Neural crest cell (in vitro differentiated cells): Measurements from ENCODE around the gene FOXE1. TPM values are rescaled to one million over a fixed set of nuclear protein-coding genes. Genes with fewer than 3 reads are reported as not detected.

Experiments used
- DNase-seq: peaks from one replicate; pipeline ENCODE4 v3.0.0; 2021; ENCODE audit warnings: low read depth, mixed read lengths, low spot score
- H3K27ac Mint-ChIP-seq: one replicate; pipeline ENCODE4 v1.8.0; 2021; ENCODE audit warnings: mild to moderate bottlenecking, mixed read lengths; ENCODE audit not compliant: unreplicated experiment
- H3K27me3 Mint-ChIP-seq: 2 replicates; pipeline ENCODE4 v1.8.0; 2021; ENCODE audit warnings: low read depth, mild to moderate bottlenecking, mixed read lengths
- H3K36me3 Mint-ChIP-seq: 2 replicates; pipeline ENCODE4 v1.8.0; 2021; ENCODE audit warnings: low read depth, mild to moderate bottlenecking, mixed read lengths
- H3K4me1 Mint-ChIP-seq: 2 replicates; pipeline ENCODE4 v1.8.0; 2021; ENCODE audit warnings: mixed read lengths
- H3K4me3 Mint-ChIP-seq: one replicate; pipeline ENCODE4 v1.8.0; 2021; ENCODE audit warnings: mild to moderate bottlenecking, mixed read lengths
- H3K9me3 Mint-ChIP-seq: 2 replicates; pipeline ENCODE4 v1.8.0; 2021; ENCODE audit warnings: mixed read lengths
- total RNA-seq: library from RNA; stranded (reverse); gene quantifications from 2 replicates; pipeline ENCODE4 v1.2.1, GENCODE V29; 2021
- TF ChIP-seq, protein P1 (sequence below): fragments of 200-600 bp; sonication (generic); conservative IDR thresholded peaks from 2 replicates; pipeline ENCODE4 v1.5.0; 2021; ENCODE audit warnings: antibody characterized with exemption, mild to moderate bottlenecking

FOXE1 gene
- total RNA-seq, 1 donor from 2014 or later, result not detected

DNA sequence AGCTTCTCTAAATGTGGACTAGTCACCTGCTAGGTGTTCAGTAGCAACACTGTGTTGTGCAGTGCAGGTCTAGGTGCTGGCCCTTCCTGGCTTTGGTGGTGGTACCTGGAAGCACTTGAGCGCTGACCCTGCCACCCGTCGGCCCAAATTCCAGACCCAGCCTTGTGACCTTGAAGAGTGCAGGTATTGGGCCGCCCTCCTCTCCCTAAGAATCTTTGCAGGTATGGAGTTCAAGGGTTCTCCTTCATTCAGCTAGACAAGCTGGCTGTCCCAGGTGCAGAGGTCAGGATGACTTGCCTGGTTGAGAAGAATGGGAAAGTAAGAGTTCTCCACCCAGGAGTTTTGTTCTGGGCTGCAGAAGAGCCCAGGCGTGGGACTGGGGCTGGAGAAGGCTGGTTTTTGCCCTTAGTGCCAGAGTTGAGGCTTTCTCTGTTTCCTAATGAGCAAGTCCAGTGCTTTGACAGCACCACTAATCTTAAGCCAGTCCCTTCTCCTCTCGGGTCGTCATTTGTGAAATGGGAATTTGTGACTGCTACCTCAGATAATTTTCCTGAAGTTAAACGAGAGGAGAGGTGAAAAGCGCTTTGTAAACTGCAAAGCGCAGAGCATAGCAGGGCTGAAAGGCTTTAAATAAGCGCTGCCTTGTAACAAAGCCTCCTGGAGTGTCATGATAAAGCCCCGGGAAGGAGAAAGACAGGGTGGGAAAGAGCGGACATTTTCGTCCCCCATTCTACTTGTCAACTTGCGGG is 4.0 kb downstream of the FOXE1 start:
- peak overlapping the region; percentile 49 for H3K4me3 Mint-ChIP-seq
- peaks cover 92% of the 10 kb centered on the region for H3K27me3 Mint-ChIP-seq
- TF ChIP-seq, protein P1, sequence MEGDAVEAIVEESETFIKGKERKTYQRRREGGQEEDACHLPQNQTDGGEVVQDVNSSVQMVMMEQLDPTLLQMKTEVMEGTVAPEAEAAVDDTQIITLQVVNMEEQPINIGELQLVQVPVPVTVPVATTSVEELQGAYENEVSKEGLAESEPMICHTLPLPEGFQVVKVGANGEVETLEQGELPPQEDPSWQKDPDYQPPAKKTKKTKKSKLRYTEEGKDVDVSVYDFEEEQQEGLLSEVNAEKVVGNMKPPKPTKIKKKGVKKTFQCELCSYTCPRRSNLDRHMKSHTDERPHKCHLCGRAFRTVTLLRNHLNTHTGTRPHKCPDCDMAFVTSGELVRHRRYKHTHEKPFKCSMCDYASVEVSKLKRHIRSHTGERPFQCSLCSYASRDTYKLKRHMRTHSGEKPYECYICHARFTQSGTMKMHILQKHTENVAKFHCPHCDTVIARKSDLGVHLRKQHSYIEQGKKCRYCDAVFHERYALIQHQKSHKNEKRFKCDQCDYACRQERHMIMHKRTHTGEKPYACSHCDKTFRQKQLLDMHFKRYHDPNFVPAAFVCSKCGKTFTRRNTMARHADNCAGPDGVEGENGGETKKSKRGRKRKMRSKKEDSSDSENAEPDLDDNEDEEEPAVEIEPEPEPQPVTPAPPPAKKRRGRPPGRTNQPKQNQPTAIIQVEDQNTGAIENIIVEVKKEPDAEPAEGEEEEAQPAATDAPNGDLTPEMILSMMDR, result no peak
- no peaks in the 10 kb centered on the region for H3K9me3 Mint-ChIP-seq
- no peak for DNase-seq
- H3K4me1 Mint-ChIP-seq, result peaks cover 8% of the 10 kb centered on the region
- no peak overlapping the region for H3K27ac Mint-ChIP-seq
- H3K36me3 Mint-ChIP-seq, result peaks cover 3% of the 10 kb centered on the region

GRCh38 chr9:97857606-97858392 is 4.8 kb downstream of the FOXE1 start:
- no peak for DNase-seq
- H3K4me3 Mint-ChIP-seq, result no peak overlapping the region
- TF ChIP-seq, protein P1, result no peak
- peaks cover 8% of the 10 kb centered on the region for H3K4me1 Mint-ChIP-seq
- H3K9me3 Mint-ChIP-seq, result no peaks in the 10 kb centered on the region
- H3K27ac Mint-ChIP-seq, result no peak overlapping the region
- H3K27me3 Mint-ChIP-seq, result peaks cover 92% of the 10 kb centered on the region
- peaks cover 3% of the 10 kb centered on the region for H3K36me3 Mint-ChIP-seq

GRCh38 chr9:97858393-97858713 is 5.3 kb downstream of the FOXE1 start:
- H3K4me1 Mint-ChIP-seq, result peaks cover 8% of the 10 kb centered on the region

GRCh38 chr9:97858826-97859225 is 5.8 kb downstream of the FOXE1 start:
- TF ChIP-seq, protein P1, result no peak
- peaks cover 8% of the 10 kb centered on the region for H3K4me1 Mint-ChIP-seq
- H3K9me3 Mint-ChIP-seq, result no peaks in the 10 kb centered on the region
- no peak overlapping the region for H3K27ac Mint-ChIP-seq
- no peak overlapping the region for H3K4me3 Mint-ChIP-seq
- peaks cover 96% of the 10 kb centered on the region for H3K27me3 Mint-ChIP-seq
- no peak for DNase-seq
- H3K36me3 Mint-ChIP-seq, result peaks cover 3% of the 10 kb centered on the region

More at GRCh38 chr9:97858393-97858713, 5.3 kb downstream of the FOXE1 start:
- Mint-ChIP-seq H3K27ac (no peak overlapping the region), H3K36me3 (peaks cover 3% of the 10 kb centered on the region), H3K27me3 (peaks cover 94% of the 10 kb centered on the region), H3K9me3 (no peaks in the 10 kb centered on the region), H3K4me3 (no peak overlapping the region)
- TF ChIP-seq, protein P1, result no peak
- no peak for DNase-seq

DNA sequence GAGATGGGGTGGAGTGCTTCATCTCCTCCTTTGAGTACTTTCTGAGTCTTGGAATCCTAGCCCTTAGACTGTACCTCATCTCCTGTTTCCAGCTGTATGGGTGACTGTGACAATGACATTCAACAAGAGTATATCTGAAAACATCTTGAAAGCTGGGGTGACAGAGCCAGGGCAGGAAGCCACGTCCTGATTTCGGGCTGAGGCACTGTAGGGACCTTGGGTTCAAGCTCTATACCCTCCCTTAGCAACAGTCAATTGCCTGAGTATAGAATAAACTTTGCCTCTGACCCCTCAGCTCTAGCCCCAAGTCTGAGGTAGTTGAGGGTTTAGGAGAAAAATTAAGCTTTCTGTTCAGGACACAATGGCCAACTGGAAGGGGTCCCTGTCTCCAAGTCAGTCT is 6.3 kb downstream of the FOXE1 start:
- peaks cover 5% of the 10 kb centered on the region for H3K4me1 Mint-ChIP-seq
- no peaks in the 10 kb centered on the region for H3K9me3 Mint-ChIP-seq
- TF ChIP-seq, protein P1, result no peak
- H3K27ac Mint-ChIP-seq, result no peak overlapping the region
- peaks cover 97% of the 10 kb centered on the region for H3K27me3 Mint-ChIP-seq
- no peak for DNase-seq
- peaks cover 3% of the 10 kb centered on the region for H3K36me3 Mint-ChIP-seq
- no peak overlapping the region for H3K4me3 Mint-ChIP-seq
